Measurements from ENCODE around the gene EPB41L4A.

DNA sequence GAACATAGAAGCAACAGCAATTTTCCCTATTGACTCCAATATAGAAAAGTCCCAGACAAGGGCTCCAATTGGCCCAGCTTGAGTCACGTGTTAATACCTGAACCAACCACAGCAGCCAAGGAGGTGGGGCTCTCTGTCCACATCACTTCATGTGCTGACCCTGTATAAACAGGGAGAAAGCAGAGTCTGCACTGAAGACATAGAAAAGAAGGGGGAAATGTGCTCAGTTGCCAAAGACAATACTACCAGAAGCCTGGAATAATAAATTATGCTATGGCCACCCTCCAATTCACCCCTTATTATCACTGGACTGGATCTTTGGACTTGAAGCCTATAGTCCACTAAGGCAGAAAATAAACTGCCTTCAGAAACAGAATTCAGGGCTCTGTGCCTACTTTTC, 275.4 kb downstream of the EPB41L4A start:
- TF ChIP-seq, protein P1, sequence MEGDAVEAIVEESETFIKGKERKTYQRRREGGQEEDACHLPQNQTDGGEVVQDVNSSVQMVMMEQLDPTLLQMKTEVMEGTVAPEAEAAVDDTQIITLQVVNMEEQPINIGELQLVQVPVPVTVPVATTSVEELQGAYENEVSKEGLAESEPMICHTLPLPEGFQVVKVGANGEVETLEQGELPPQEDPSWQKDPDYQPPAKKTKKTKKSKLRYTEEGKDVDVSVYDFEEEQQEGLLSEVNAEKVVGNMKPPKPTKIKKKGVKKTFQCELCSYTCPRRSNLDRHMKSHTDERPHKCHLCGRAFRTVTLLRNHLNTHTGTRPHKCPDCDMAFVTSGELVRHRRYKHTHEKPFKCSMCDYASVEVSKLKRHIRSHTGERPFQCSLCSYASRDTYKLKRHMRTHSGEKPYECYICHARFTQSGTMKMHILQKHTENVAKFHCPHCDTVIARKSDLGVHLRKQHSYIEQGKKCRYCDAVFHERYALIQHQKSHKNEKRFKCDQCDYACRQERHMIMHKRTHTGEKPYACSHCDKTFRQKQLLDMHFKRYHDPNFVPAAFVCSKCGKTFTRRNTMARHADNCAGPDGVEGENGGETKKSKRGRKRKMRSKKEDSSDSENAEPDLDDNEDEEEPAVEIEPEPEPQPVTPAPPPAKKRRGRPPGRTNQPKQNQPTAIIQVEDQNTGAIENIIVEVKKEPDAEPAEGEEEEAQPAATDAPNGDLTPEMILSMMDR (IDR thresholded peaks at IDR 0.05), result no peak
- no peak for TF ChIP-seq POLR2AphosphoS5 (IDR thresholded peaks at IDR 0.05)
